HepG2 (cell line): Measurements from ENCODE around the gene NNAT. TPM values are rescaled to one million over a fixed set of nuclear protein-coding genes. Genes with fewer than 3 reads are reported as not detected.

Source experiments
- ARNTL ChIP-seq: sonication (generic); formaldehyde crosslinking; IDR thresholded peaks from 2 replicates; pipeline ENCODE4 v1.4.0; 2020; ENCODE audit warnings: mild to moderate bottlenecking, missing genetic modification reagents
- CBX1 ChIP-seq: IDR thresholded peaks from one replicate; pipeline ENCODE4 v1.6.1; 2016; ENCODE audit warnings: antibody characterized with exemption, low read depth
- CEBPG ChIP-seq: IDR thresholded peaks from 2 replicates; pipeline ENCODE4 v1.6.1; 2016
- FOXK1 ChIP-seq: sonication (generic); formaldehyde crosslinking; IDR thresholded peaks from 2 replicates; pipeline ENCODE4 v1.4.0; 2020; ENCODE audit warnings: low read depth, missing genetic modification reagents, borderline replicate concordance
- KAT8 ChIP-seq: IDR thresholded peaks from 2 replicates; pipeline ENCODE4 v1.6.1; 2016; ENCODE audit warnings: missing genetic modification reagents, missing compliant biosample characterization
- MIXL1 ChIP-seq: IDR thresholded peaks from 2 replicates; pipeline ENCODE4 v1.6.1; 2016
- RFX3 ChIP-seq: IDR thresholded peaks from 2 replicates; pipeline ENCODE4 v1.6.1; 2016; ENCODE audit warnings: missing biosample characterization, missing genetic modification reagents
- SMAD1 ChIP-seq: sonication (generic); formaldehyde crosslinking; IDR thresholded peaks from 2 replicates; pipeline ENCODE4 v1.4.0; 2020; ENCODE audit warnings: missing genetic modification reagents, low read depth, mild to moderate bottlenecking, borderline replicate concordance
- SMC3 ChIP-seq: IDR thresholded peaks from 2 replicates; pipeline ENCODE4 v1.6.1; 2011; ENCODE audit warnings: low read length, improper control_type of control experiment
- SNAI1 ChIP-seq: sonication (generic); formaldehyde crosslinking; IDR thresholded peaks from 2 replicates; pipeline ENCODE4 v1.5.0; 2020; ENCODE audit warnings: mild to moderate bottlenecking, missing genetic modification reagents, borderline replicate concordance
- TBX2 ChIP-seq: sonication (generic); formaldehyde crosslinking; IDR thresholded peaks from 2 replicates; pipeline ENCODE4 v1.5.0; 2020; ENCODE audit warnings: missing genetic modification reagents, mild to moderate bottlenecking, borderline replicate concordance
- ZNF180 ChIP-seq: sonication (generic); formaldehyde crosslinking; IDR thresholded peaks from 2 replicates; pipeline ENCODE4 v1.4.0; 2020; ENCODE audit warnings: low read depth, missing genetic modification reagents, borderline replicate concordance
- ZNF354B ChIP-seq: sonication (generic); formaldehyde crosslinking; IDR thresholded peaks from 2 replicates; pipeline ENCODE4 v1.8.0; 2022; ENCODE audit warnings: mild to moderate bottlenecking, missing genetic modification reagents
- ZNF432 ChIP-seq: sonication (generic); formaldehyde crosslinking; IDR thresholded peaks from 2 replicates; pipeline ENCODE4 v1.5.0; 2020; ENCODE audit warnings: missing genetic modification reagents, mild to moderate bottlenecking, borderline replicate concordance
- ZNF577 ChIP-seq: sonication (generic); formaldehyde crosslinking; IDR thresholded peaks from 2 replicates; pipeline ENCODE4 v1.4.0; 2020; ENCODE audit warnings: mild to moderate bottlenecking, low read depth, missing genetic modification reagents, borderline replicate concordance
- ZNF629 ChIP-seq: sonication (generic); formaldehyde crosslinking; conservative IDR thresholded peaks from 2 replicates; pipeline ENCODE4 v1.5.0; 2020; ENCODE audit warnings: missing genetic modification reagents
- ZNF761 ChIP-seq: sonication (generic); formaldehyde crosslinking; conservative IDR thresholded peaks from 2 replicates; pipeline ENCODE4 v1.4.0; 2020; ENCODE audit warnings: mild to moderate bottlenecking, missing genetic modification reagents
- ZNF781 ChIP-seq: sonication (generic); formaldehyde crosslinking; IDR thresholded peaks from 2 replicates; pipeline ENCODE4 v1.5.1; 2020; ENCODE audit warnings: borderline replicate concordance, mild to moderate bottlenecking, missing genetic modification reagents; ENCODE audit errors: not compliant biosample characterization
- polyA plus RNA-seq, 8 experiments: library from polyadenylated mRNA; depleted of rRNA in 3 of 8; stranded (reverse) in 7 of 8; unstranded in 1 of 8; fragments of >200 nt; fragmentation: Illumina TruSeq in 4 of 8; extraction: Trizol in 4 of 8; gene quantifications; 2 replicates each; pipeline versions ENCODE4 v1.2.1 to v1.2.3, GENCODE V29; 2011 to 2016; ENCODE audit warnings: low read depth in 4 of 8, missing spikeins in 1 of 8, mixed read lengths in 1 of 8; ENCODE audit not compliant: insufficient read depth in 1 of 8
- total RNA-seq, 5 experiments: library from RNA; depleted of rRNA; stranded (reverse); fragments of >200 nt; fragmentation: Illumina TruSeq; extraction: Trizol; gene quantifications; 2 replicates each; pipeline ENCODE4 v1.2.3, GENCODE V29; 2016; ENCODE audit warnings: low read depth in 1 of 5
- TF ChIP-seq, protein P1 (sequence below): IDR thresholded peaks from 2 replicates; pipeline ENCODE4 v1.6.1; 2018; ENCODE audit warnings: missing genetic modification reagents
- TF ChIP-seq, protein P2 (sequence below): sonication (generic); formaldehyde crosslinking; conservative IDR thresholded peaks from 2 replicates; pipeline ENCODE4 v1.4.0; 2020; ENCODE audit warnings: missing genetic modification reagents
- TF ChIP-seq, protein P3 (sequence below), 2 experiments: fragments of 450-650 bp in 1 of 2; sonication (generic) in 1 of 2; formaldehyde crosslinking; IDR thresholded peaks; 2 replicates each; pipeline versions ENCODE4 v1.5.0 to v1.8.0; 2020 to 2022; ENCODE audit warnings: mild to moderate bottlenecking in 1 of 2, missing genetic modification reagents in 1 of 2
- TF ChIP-seq, protein P4 (sequence below): sonication (generic); formaldehyde crosslinking; IDR thresholded peaks from 2 replicates; pipeline ENCODE4 v1.4.0; 2020; ENCODE audit warnings: missing genetic modification reagents

Gene NNAT
- total and polyA plus RNA-seq, 2 of the 13 experiments (the other 11 are each of a cell fraction or from before 2014, with no cell fraction given): not detected

DNA sequence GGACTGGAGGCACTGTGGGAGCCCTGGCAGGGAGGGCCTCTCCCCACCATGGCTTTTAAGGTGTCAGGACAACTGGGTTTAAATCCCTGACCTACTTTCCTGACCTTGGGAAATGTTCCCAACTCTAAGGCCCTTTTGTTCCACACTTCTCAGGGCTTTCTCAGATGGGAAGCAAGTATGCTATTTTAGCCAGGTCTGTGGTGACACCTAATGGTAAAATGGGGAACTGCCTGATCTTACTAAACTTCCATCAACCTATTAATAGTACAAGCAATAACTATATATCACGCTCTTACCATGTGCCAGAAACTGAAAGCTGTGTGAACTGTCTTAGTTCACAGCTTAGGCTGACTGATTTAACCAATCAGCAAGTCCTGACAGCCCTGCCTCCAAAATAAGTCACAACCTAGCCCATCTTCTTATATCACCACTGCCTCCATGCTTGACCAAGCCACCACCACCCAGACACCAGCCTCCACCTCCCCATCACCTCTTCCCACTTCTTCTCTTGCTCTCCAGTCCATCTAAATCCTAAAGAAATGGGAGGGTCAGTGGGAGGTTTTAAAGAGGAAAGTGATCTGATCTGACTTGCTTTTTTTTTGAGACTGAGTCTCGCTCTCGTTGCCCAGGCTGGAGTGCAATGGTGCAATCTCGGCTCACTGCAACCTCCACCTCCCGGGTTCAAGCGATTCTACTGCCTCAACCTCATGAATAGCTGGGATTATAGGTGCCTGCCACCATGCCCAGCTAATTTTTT lies 13.5 kb downstream of the NNAT start (continued):
- TF ChIP-seq KAT8 (CRISPR knock-in tag): 0 out of 2 replicates have a peak, but pooled peaks have one; percentile 55
- no peak for TF ChIP-seq ZNF761 (CRISPR knock-in tag)
- peak; percentile 32; the same call in 1 of the 2 replicates for TF ChIP-seq TBX2
- TF ChIP-seq ZNF781: peak; percentile 67
- no peak for TF ChIP-seq ZNF577 (CRISPR knock-in tag)
- 0 out of 2 replicates have a peak, but pooled peaks have one; percentile 7 for TF ChIP-seq ZNF629 (CRISPR knock-in tag)
- no peak for TF ChIP-seq SMAD1 (CRISPR knock-in tag)
- TF ChIP-seq, protein P1, sequence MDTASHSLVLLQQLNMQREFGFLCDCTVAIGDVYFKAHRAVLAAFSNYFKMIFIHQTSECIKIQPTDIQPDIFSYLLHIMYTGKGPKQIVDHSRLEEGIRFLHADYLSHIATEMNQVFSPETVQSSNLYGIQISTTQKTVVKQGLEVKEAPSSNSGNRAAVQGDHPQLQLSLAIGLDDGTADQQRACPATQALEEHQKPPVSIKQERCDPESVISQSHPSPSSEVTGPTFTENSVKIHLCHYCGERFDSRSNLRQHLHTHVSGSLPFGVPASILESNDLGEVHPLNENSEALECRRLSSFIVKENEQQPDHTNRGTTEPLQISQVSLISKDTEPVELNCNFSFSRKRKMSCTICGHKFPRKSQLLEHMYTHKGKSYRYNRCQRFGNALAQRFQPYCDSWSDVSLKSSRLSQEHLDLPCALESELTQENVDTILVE (CRISPR knock-in tag): no peak; the same call in 1 of the 2 replicates
- TF ChIP-seq, protein P2, sequence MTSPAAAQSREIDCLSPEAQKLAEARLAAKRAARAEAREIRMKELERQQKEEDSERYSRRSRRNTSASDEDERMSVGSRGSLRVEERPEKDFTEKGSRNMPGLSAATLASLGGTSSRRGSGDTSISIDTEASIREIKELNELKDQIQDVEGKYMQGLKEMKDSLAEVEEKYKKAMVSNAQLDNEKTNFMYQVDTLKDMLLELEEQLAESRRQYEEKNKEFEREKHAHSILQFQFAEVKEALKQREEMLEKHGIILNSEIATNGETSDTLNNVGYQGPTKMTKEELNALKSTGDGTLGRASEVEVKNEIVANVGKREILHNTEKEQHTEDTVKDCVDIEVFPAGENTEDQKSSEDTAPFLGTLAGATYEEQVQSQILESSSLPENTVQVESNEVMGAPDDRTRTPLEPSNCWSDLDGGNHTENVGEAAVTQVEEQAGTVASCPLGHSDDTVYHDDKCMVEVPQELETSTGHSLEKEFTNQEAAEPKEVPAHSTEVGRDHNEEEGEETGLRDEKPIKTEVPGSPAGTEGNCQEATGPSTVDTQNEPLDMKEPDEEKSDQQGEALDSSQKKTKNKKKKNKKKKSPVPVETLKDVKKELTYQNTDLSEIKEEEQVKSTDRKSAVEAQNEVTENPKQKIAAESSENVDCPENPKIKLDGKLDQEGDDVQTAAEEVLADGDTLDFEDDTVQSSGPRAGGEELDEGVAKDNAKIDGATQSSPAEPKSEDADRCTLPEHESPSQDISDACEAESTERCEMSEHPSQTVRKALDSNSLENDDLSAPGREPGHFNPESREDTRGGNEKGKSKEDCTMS: no peak
- TF ChIP-seq, protein P3, sequence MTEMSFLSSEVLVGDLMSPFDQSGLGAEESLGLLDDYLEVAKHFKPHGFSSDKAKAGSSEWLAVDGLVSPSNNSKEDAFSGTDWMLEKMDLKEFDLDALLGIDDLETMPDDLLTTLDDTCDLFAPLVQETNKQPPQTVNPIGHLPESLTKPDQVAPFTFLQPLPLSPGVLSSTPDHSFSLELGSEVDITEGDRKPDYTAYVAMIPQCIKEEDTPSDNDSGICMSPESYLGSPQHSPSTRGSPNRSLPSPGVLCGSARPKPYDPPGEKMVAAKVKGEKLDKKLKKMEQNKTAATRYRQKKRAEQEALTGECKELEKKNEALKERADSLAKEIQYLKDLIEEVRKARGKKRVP (CRISPR knock-in tag; IDR thresholded peaks at IDR 0.05): 0 out of 4 replicates have a peak, but pooled peaks of 1 of the 2 experiments have one; percentile 2
- TF ChIP-seq, protein P4, sequence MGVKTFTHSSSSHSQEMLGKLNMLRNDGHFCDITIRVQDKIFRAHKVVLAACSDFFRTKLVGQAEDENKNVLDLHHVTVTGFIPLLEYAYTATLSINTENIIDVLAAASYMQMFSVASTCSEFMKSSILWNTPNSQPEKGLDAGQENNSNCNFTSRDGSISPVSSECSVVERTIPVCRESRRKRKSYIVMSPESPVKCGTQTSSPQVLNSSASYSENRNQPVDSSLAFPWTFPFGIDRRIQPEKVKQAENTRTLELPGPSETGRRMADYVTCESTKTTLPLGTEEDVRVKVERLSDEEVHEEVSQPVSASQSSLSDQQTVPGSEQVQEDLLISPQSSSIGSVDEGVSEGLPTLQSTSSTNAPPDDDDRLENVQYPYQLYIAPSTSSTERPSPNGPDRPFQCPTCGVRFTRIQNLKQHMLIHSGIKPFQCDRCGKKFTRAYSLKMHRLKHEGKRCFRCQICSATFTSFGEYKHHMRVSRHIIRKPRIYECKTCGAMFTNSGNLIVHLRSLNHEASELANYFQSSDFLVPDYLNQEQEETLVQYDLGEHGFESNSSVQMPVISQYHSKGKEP: no peak
- peak; percentile 61; the same call in 1 of the 2 replicates for TF ChIP-seq MIXL1 (CRISPR knock-in tag)
- TF ChIP-seq ZNF180 (CRISPR knock-in tag): peak; percentile 49; the same call in 1 of the 2 replicates
- no peak for TF ChIP-seq ARNTL (CRISPR knock-in tag)
- no peak for TF ChIP-seq CBX1
- TF ChIP-seq RFX3 (CRISPR knock-in tag): no peak
- peak; percentile 23; the same call in 1 of the 2 replicates for TF ChIP-seq CEBPG (CRISPR knock-in tag)
- TF ChIP-seq SNAI1 (CRISPR knock-in tag): no peak
- peak; percentile 42; the same call in 1 of the 2 replicates for TF ChIP-seq ZNF354B (CRISPR knock-in tag)
- TF ChIP-seq SMC3: peak; percentile 93
- no peak for TF ChIP-seq FOXK1 (CRISPR knock-in tag)
- no peak for TF ChIP-seq ZNF432 (CRISPR knock-in tag)
